IPS-NIHi7 (cell line): ENCODE measurements around the gene ZFYVE16.
A peak's percentile ranks its signal among the peaks of the same experiment; 100 is the strongest.
"Not testable (repeated sequence)": the region's sequence is repeated elsewhere in the genome, so short reads cannot be mapped to it uniquely, and the experiment has no call there.

Source experiments
- DNase-seq: peaks from one replicate; pipeline ENCODE4 v3.0.0; 2012; ENCODE audit warnings: mixed read lengths; ENCODE audit errors: extremely low spot score

Gene ZFYVE16

GRCh38 chr5:80487829-80488721 lies 80.2 kb downstream of the ZFYVE16 start, which contains the start of gene FAM151B:
TSS of gene FAM151B (plus strand) at chr5:80488100. CDS start at chr5:80488124, 24 bp downstream.
- peak; percentile 94 for DNase-seq

- no peak for DNase-seq
These were observed 83.4 kb downstream of the ZFYVE16 start for GRCh38 chr5:80491296-80491695.

DNA sequence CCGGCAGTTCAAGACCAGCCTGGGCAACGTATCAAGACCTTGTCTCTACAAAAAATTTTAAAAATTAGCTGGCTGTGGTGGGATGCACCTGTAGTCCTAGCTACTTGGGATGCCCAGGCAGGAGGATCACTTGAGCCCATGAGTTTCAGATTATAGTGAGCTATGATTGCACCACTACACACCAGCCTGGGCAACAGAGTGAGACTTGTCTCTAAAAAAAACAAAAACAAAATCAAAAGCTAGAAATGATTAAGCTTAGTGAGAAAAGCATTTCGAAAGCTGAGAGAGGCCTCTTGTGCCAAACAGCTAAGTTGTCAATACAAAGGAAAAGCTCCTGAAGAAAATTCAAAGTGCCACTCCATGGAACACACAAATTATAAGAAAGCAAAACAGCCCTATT lies 84.9 kb downstream of the ZFYVE16 start:
- no peak for DNase-seq

GRCh38 chr5:80493443-80493842 lies 85.6 kb downstream of the ZFYVE16 start:
- not testable (repeated sequence) for DNase-seq

- DNase-seq, result no peak
These were observed 88.0 kb downstream of the ZFYVE16 start for GRCh38 chr5:80495891-80496290.

- no peak for DNase-seq
These were observed 94.9 kb downstream of the ZFYVE16 start for GRCh38 chr5:80502800-80503199.

- no peak for DNase-seq
These were observed 95.8 kb downstream of the ZFYVE16 start for GRCh38 chr5:80503641-80504040.

DNA sequence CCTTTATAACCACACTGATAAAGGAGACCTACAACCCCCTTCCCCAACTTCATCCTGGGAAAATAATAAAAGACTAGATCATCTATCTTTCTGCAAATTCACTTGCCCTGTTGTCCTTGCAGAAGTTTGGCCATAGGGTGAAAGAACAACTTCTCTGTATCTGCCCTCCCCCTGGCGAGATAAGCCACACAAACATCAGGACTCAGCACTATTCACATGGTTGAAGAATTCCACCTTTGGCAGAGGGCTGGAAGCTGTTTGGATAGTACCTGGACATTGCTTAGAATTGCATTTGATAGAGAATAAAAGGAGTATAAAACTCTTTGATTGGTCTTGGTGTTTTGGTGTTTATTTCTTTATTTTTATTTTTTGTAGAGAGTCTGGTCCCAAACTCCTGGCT lies 97.0 kb downstream of the ZFYVE16 start:
- no peak for DNase-seq

DNA sequence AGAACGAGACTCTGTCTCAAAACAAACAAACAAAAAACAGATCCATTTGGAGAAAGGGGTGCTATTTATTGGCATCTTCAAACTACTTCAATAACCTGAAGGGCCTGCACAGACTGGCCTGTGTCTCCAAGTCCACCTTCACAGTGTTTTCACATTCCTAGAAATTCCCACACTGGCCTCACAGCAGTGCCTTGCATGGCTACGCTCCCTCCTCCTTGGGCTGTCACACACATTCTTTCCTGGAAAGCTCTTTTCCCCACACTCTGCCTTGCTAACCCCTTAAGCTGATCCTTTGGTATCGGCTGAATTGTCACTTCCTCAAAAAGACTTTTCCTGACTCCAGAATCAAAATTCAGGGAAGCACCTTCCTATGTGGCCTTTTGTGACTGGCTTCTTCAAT lies 99.8 kb downstream of the ZFYVE16 start:
- DNase-seq, result no peak

GRCh38 chr5:80508844-80509243 lies 101.0 kb downstream of the ZFYVE16 start:
- DNase-seq, result no peak

GRCh38 chr5:80509362-80509761 lies 101.5 kb downstream of the ZFYVE16 start:
- no peak for DNase-seq

- no peak for DNase-seq
These were observed 109.0 kb downstream of the ZFYVE16 start for GRCh38 chr5:80516826-80517225.
